B cell (primary cell): Measurements from ENCODE around the gene PITHD1. TPM values are rescaled to one million over a fixed set of nuclear protein-coding genes. Genes with fewer than 3 reads are reported as not detected.
"Not testable (repeated sequence)": the region's sequence is repeated elsewhere in the genome, so short reads cannot be mapped to it uniquely, and the experiment has no call there.

ENCODE experiments used
- ATAC-seq: fragments of 200-7000 bp; cut with Tn5 transposase; one replicate; pipeline ENCODE4 v1.10.0; 2021; ENCODE audit warnings: low read depth, mild to moderate bottlenecking, moderate number of reproducible peaks, moderate library complexity
- CTCF ChIA-PET: fragments of 350-600 bp; sonication (Branson Sonifier 250); formaldehyde crosslinking; loops from one replicate; lab custom pipeline; 2021; ENCODE audit warnings: antibody characterized with exemption, inconsistent platforms; lab: Charles Lee
- POLR2A ChIA-PET: fragments of 350-600 bp; sonication (Branson Sonifier 250); formaldehyde crosslinking; loops from one replicate; lab custom pipeline; 2021; ENCODE audit warnings: antibody characterized with exemption; lab: Charles Lee
- DNase-seq: peaks from one replicate; pipeline ENCODE4 v3.0.0; 2013
- H2AFZ ChIP-seq: 2 replicates; pipeline ENCODE4 v1.6.1; 2012; ENCODE audit warnings: mild to moderate bottlenecking, low read depth, low read length; ENCODE audit not compliant: insufficient read depth, poor library complexity, severe bottlenecking
- H3K27ac ChIP-seq, 2 donors: 1 replicate in 1 of 2; 2 replicates in 1 of 2; pipeline ENCODE4 v1.5.1; 2012 to 2013; ENCODE audit warnings: low read length in 2 of 2, mild to moderate bottlenecking in 2 of 2, moderate library complexity in 1 of 2
- H3K27me3 ChIP-seq, 4 experiments: fragments of 200-600 bp in 1 of 4; sonication (generic) in 1 of 4; replicated peaks in 1 of 4; 1 replicate in 2 of 4; 2 replicates in 2 of 4; pipeline versions ENCODE4 v1.6.1 to v1.7.0; 2013 to 2016; ENCODE audit warnings: low read length in 3 of 4, mild to moderate bottlenecking in 2 of 4, mixed read lengths in 1 of 4, moderate library complexity in 1 of 4; ENCODE audit not compliant: insufficient read depth in 4 of 4, control insufficient read depth in 3 of 4; ENCODE audit errors: control extremely low read depth in 1 of 4
- H3K36me3 ChIP-seq, 2 experiments: replicated peaks in 1 of 2; 1 replicate in 1 of 2; 2 replicates in 1 of 2; pipeline versions ENCODE4 v1.6.1 to v1.7.1; 2013; ENCODE audit warnings: low read length in 1 of 2; ENCODE audit not compliant: insufficient read depth in 2 of 2, control insufficient read depth in 1 of 2; ENCODE audit errors: control extremely low read depth in 1 of 2, extremely low read depth in 1 of 2
- H3K4me1 ChIP-seq, 2 donors: fragments of 200-600 bp in 1 of 2; sonication (generic) in 1 of 2; 1 replicate in 1 of 2; 2 replicates in 1 of 2; pipeline versions ENCODE4 v1.5.1 to v1.6.1; 2013 to 2017; ENCODE audit warnings: low read length in 2 of 2; ENCODE audit not compliant: control insufficient read depth in 2 of 2, insufficient read depth in 2 of 2
- H3K4me2 ChIP-seq: replicated peaks from 2 replicates; pipeline ENCODE3; 2012; ENCODE audit warnings: mild to moderate bottlenecking, low read depth, low read length; ENCODE audit not compliant: poor library complexity, severe bottlenecking
- H3K4me3 ChIP-seq, 5 experiments: fragments of 200-600 bp in 1 of 5; sonication (generic) in 1 of 5; 1 replicate in 3 of 5; 2 replicates in 2 of 5; pipeline versions ENCODE4 v1.5.1 to v1.7.0; 2011 to 2016; ENCODE audit warnings: low read length in 4 of 5, mild to moderate bottlenecking in 4 of 5, low read depth in 2 of 5, control low read depth in 1 of 5, moderate library complexity in 1 of 5; ENCODE audit not compliant: insufficient read depth in 1 of 5; ENCODE audit errors: control extremely low read depth in 1 of 5, extremely low read depth in 1 of 5
- H3K79me2 ChIP-seq: fragments of 200-600 bp; sonication (generic); one replicate; pipeline ENCODE4 v1.6.0; 2016; ENCODE audit warnings: low read length; ENCODE audit not compliant: control insufficient read depth, insufficient read depth
- H3K9ac ChIP-seq: fragments of 200-600 bp; sonication (generic); 2 replicates; pipeline ENCODE4 v1.6.1; 2017; ENCODE audit warnings: mild to moderate bottlenecking, low read length, moderate library complexity
- H3K9me3 ChIP-seq, 3 donors: one replicate each; pipeline versions ENCODE4 v1.6.1 to v1.7.1; 2013; ENCODE audit warnings: low read length in 2 of 3; ENCODE audit not compliant: control insufficient read depth in 2 of 3, insufficient read depth in 1 of 3; ENCODE audit errors: control extremely low read depth in 1 of 3
- H4K20me1 ChIP-seq: 2 replicates; pipeline ENCODE4 v1.6.0; 2012; ENCODE audit warnings: mild to moderate bottlenecking, low read length; ENCODE audit not compliant: insufficient read depth, control insufficient read depth, poor library complexity, severe bottlenecking
- H3K27ac Mint-ChIP-seq: one replicate; pipeline ENCODE4 v1.8.0; 2021; ENCODE audit warnings: mixed read lengths
- H3K27me3 Mint-ChIP-seq: one replicate; pipeline ENCODE4 v1.8.0; 2021; ENCODE audit warnings: mixed read lengths
- H3K4me1 Mint-ChIP-seq: one replicate; pipeline ENCODE4 v1.8.0; 2021; ENCODE audit warnings: mixed read lengths
- H3K4me3 Mint-ChIP-seq: one replicate; pipeline ENCODE4 v1.8.0; 2021; ENCODE audit warnings: mixed read lengths
- H3K9me3 Mint-ChIP-seq: one replicate; pipeline ENCODE4 v1.8.0; 2022; ENCODE audit warnings: mixed read lengths; ENCODE audit not compliant: insufficient read depth
- CTCF ChIP-seq: fragments of 200-600 bp; IDR thresholded peaks from one replicate; pipeline ENCODE4 v1.8.0; 2022; ENCODE audit warnings: antibody characterized with exemption, mild to moderate bottlenecking
- EZH2 ChIP-seq: IDR thresholded peaks from 2 replicates; pipeline ENCODE4 v1.6.1; 2012; ENCODE audit warnings: borderline replicate concordance, low read depth, mild to moderate bottlenecking, moderate library complexity, low read length; ENCODE audit not compliant: insufficient read depth, poor library complexity, severe bottlenecking
- WGBS: methylation state at CpG from one replicate; pipeline ENCODE4 v1.1.5; 2013; ENCODE audit warnings: missing lambda C conversion rate; ENCODE audit not compliant: insufficient coverage; 5-methylcytosine and 5-hydroxymethylcytosine counted together
- intact Hi-C: fragments of 100-400 bp; cut with micrococcal nuclease; formaldehyde crosslinking; loops from one replicate; pipeline ENCODE4 v1.10.0; 2022
- polyA plus RNA-seq: library from polyadenylated mRNA; depleted of rRNA; stranded (reverse); fragments of >200 nt; gene quantifications from 2 replicates; pipeline ENCODE4 v1.2.3, GENCODE V29; 2012
- total RNA-seq, 2 donors: library from RNA; stranded (reverse); fragments of 120-200 nt in 1 of 2; gene quantifications; 1 replicate in 1 of 2; 2 replicates in 1 of 2; pipeline versions ENCODE4 v1.2.3 to v1.2.4, GENCODE V29; 2013 to 2022

Gene PITHD1
- total and polyA plus RNA-seq, 2 donors (not counting 1 experiment from before 2014, with no cell fraction given) = 32.4 to 62.2 TPM

DNA sequence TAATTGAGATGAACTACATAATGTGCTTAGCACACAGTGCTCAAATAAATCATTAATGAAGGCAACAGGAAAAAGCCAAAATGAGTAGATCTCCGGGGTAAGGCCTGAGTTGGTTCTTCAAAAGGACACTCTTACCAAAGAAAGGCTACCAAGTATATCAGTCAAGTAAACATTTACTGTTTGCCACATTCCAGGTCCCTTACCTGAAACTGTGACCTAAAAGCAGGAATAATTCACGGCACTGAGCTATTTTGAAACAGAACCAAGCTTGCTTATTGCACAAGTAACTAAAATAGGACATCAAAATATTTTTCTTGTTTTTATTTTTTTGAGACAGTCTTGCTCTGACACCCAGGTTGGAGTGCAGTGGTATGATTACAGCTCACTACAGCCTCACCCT, 2.0 kb upstream of the PITHD1 start:
- CTCF ChIA-PET = interaction anchor here (0.6 to 5.7 kb wide), 6 partner anchors 13 to 152 kb away, joined by 3 to 52 read pairs (median 4); no protein-coding TSS in a partner anchor
- Mint-ChIP-seq H3K4me3 (no peak overlapping the region), H3K27ac (no peak overlapping the region), H3K9me3 (no peaks in the 10 kb centered on the region), H3K27me3 (no peaks in the 10 kb centered on the region), H3K4me1 (peaks cover 31% of the 10 kb centered on the region)
- Histone ChIP-seq H3K79me2 (peaks cover 75% of the 10 kb centered on the region), H3K27ac (no peak overlapping the region), H3K4me1 (peaks cover 18 to 23% of the 10 kb centered on the region in 2 donors), H3K4me2 (no peak overlapping the region), H3K9me3 (no peaks in the 10 kb centered on the region), H3K9ac (no peak overlapping the region), H3K36me3 (peaks cover 0 to 9% of the 10 kb centered on the region in 2 experiments), H3K4me3 (no peak overlapping the region), H4K20me1 (peaks cover 9% of the 10 kb centered on the region), H3K27me3 (no peaks in the 10 kb centered on the region), H2AFZ (no peak overlapping the region)
- POLR2A ChIA-PET = interaction anchor here (1.5 kb wide), 1 partner anchor 84 kb away, joined by 3 read pairs; the partner anchor contains the start of gene RPL11
- ATAC-seq = no peak
- TF ChIP-seq EZH2 (no peak), CTCF (no peak)
- DNase-seq = no peak
- intact Hi-C loops = loop anchor here (5.0 kb wide), 1 partner anchor 36 kb away; no protein-coding TSS in a partner anchor
- WGBS = 70% methylated on average over 2 of the region's 2 CpGs

DNA sequence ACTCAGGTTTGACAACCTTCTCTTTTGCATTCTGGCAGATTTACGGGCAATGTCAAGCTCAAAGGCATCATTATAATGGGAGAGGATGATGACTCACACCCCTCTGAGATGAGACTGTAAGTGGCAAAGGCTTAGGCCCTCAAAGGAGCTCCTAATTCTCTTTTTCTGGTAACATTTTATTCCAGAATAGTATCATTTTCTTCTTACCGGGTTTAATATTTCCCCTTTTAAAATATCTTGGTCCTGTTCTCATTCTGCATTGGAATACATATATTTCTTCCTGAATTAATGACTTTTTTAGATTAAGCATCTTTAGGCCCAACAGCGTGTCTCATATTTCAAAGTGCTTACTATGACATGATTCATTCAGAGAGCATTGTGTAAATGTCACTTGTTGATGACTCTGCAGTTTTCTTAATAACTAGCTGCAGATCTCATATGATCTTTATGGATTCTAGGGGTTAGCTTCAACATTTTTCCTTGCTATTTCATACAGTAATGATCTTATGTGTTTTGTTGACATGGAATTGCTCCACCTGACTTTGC, 1.7 kb downstream of the PITHD1 start:
- Histone ChIP-seq H3K9ac (no peak overlapping the region), H3K4me2 (peak overlapping the region; percentile 95), H3K27ac (no peak overlapping the region), H3K4me1 (peaks cover 15 to 20% of the 10 kb centered on the region in 2 donors), H3K36me3 (peaks cover 0 to 15% of the 10 kb centered on the region in 2 experiments), H3K79me2 (peaks cover 58% of the 10 kb centered on the region), H3K9me3 (no peaks in the 10 kb centered on the region), H4K20me1 (peaks cover 14% of the 10 kb centered on the region), H2AFZ (no peak overlapping the region), H3K27me3 (no peaks in the 10 kb centered on the region), H3K4me3 (no peak overlapping the region)
- intact Hi-C loops = loop anchor here (5.0 kb wide), 1 partner anchor 32 kb away; no protein-coding TSS in a partner anchor
- peaks cover 30% of the 10 kb centered on the region for H3K4me1 Mint-ChIP-seq
- TF ChIP-seq CTCF (no peak), EZH2 (no peak)
- no peaks in the 10 kb centered on the region for H3K9me3 Mint-ChIP-seq
- H3K27ac Mint-ChIP-seq = peak overlapping the region; percentile 56
- H3K27me3 Mint-ChIP-seq = no peaks in the 10 kb centered on the region
- ChIA-PET POLR2A (interaction anchor here (0.6 kb wide), 2 partner anchors 96 to 124 kb away, joined by 3 to 8 read pairs; no protein-coding TSS in a partner anchor), CTCF (interaction anchor here (1.1 to 2.5 kb wide), 5 partner anchors 8 to 282 kb away, joined by 4 to 13 read pairs (median 5); no protein-coding TSS in a partner anchor)
- 100% methylated on average over 2 of the region's 3 CpGs for WGBS
- ATAC-seq = no peak
- peak overlapping the region; percentile 91 for H3K4me3 Mint-ChIP-seq
- DNase-seq = no peak

- H3K4me2 ChIP-seq, POLR2A ChIA-PET: not testable (repeated sequence)
These were observed 4.9 kb downstream of the PITHD1 start for GRCh38 chr1:23783141-23783540.

More at GRCh38 chr1:23783141-23783540, 4.9 kb downstream of the PITHD1 start:
- CTCF ChIA-PET = interaction anchor here (1.1 to 2.0 kb wide), 3 partner anchors 12 to 134 kb away, joined by 3 to 10 read pairs (median 3); no protein-coding TSS in a partner anchor
- peaks cover 20% of the 10 kb centered on the region for H3K4me1 Mint-ChIP-seq
- H3K27me3 ChIP-seq, H3K27ac ChIP-seq, H2AFZ ChIP-seq, H3K9me3 ChIP-seq, H3K27me3 Mint-ChIP-seq, intact Hi-C loops, DNase-seq, H3K9me3 Mint-ChIP-seq, H3K27ac Mint-ChIP-seq, H3K4me3 ChIP-seq, H3K9ac ChIP-seq, ATAC-seq, H3K4me3 Mint-ChIP-seq: not testable (repeated sequence)
- peaks cover 17% of the 10 kb centered on the region for H4K20me1 ChIP-seq
- H3K36me3 ChIP-seq = peaks cover 0 to 39% of the 10 kb centered on the region in 2 experiments
- WGBS = 90% methylated on average over 3 of the region's 11 CpGs
- peaks cover 10 to 12% of the 10 kb centered on the region in 2 donors for H3K4me1 ChIP-seq
- peaks cover 30% of the 10 kb centered on the region for H3K79me2 ChIP-seq
